ENCODE measurements around the gene NUDT13.

- no peak for TF ChIP-seq CTCF (IDR thresholded peaks at IDR 0.05; ENCODE audit: low read depth, low read length)
- no peak for TF ChIP-seq EZH2phosphoT487 (IDR thresholded peaks at IDR 0.05; ENCODE audit: low read depth)
These were observed 3.3 kb downstream of the NUDT13 start for GRCh38 chr10:73113551-73113950.

Measured in OCI-LY3 (cell line).